ENCODE measurements around the gene ABCA3.

GRCh38 chr16:2246301-2246885, 94.1 kb downstream of the ABCA3 start:
- TF ChIP-seq POLR2A (IDR thresholded peaks at IDR 0.05; ENCODE audit: control extremely low read depth in 1 of 2, low read depth in 2 of 2, low read length in 2 of 2) (no peak), FOSL1 (IDR thresholded peaks at IDR 0.05; ENCODE audit: insufficient read depth, low read depth, low read length) (no peak)

Measured in H1 (cell line).